ENCODE results near the gene DYRK3.

Gene DYRK3

DNA sequence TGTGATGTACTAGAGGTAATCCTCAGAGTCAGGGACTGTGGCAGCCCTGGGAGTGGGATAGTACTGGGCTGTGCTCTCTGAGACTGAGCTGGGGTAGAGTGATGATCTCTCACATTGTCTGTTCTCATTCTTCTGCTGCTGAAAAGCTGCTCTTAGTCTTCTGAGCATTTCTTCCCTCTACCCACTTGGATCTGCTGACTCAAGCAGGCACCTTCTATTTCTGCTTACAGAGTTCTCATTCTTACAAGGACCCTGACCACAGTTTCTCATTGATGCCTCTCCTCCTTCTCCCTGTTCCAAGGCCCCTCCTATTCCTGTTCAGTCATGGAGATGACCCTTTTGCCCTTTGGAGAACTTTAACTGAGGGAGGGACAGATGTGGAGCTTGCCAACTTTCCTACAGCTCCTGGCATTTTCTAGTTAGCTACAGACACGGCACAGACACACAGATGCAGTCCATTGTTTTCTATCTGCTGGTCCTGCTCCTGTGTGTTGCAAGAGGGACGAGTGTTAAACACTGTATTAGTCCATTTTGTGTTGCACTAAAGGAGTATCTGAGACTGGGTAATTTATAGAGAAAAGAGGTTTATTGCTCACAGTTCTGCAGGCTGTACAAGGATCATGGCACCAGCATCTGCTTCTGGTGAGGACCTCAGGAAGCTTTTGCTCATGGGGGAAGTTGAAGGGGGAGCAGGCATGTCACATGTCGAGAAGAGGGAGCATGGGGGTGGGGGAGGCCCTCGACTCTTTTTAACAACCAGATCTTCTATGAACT, 61.7 kb downstream of the DYRK3 start:
- H3K27ac ChIP-seq (ENCODE audit: low read depth, low read length): no peak overlapping the region
- no peak overlapping the region for H3K4me3 ChIP-seq (ENCODE audit: low read depth in 1 of 2, low read length in 2 of 2)
- H3K36me3 ChIP-seq (ENCODE audit: control insufficient read depth in 1 of 2, insufficient read depth in 2 of 2, low read length in 2 of 2): peaks cover 11 to 30% of the 10 kb centered on the region in 2 donors
- H3K9me3 ChIP-seq (ENCODE audit: control insufficient read depth in 1 of 2, low read length in 2 of 2): no peaks in the 10 kb centered on the region
- no peaks in the 10 kb centered on the region for H3K27me3 ChIP-seq (ENCODE audit: control insufficient read depth in 1 of 2, insufficient read depth in 2 of 2, low read length in 2 of 2)
- peaks cover 54 to 57% of the 10 kb centered on the region in 2 donors for H3K4me1 ChIP-seq (ENCODE audit: control insufficient read depth in 1 of 2, insufficient read depth in 2 of 2, low read length in 2 of 2)
- H3K9ac ChIP-seq (ENCODE audit: low read depth in 1 of 2, low read length in 2 of 2): no peak overlapping the region

DNA sequence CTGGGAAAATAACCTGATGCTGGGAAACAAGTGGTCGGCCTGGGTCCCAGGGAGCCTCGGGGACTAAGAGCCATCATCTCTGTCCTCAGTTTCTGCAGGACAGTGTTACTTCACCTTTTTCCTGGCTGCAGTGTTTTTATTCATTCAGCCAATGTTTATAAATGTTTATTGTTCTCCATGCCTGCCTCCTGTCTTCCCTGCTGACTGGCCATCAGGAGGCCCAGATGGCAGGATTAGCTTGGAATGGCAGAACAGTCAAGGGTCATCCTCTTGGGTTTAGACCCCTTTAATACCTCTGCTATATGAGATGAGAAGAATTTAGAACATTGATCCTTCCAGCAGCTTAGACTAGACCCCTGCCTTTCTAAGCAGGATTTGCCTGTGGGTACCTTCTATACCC, 62.7 kb downstream of the DYRK3 start:
- peaks cover 11 to 30% of the 10 kb centered on the region in 2 donors for H3K36me3 ChIP-seq (ENCODE audit: control insufficient read depth in 1 of 2, insufficient read depth in 2 of 2, low read length in 2 of 2)
- no peak overlapping the region for H3K27ac ChIP-seq (ENCODE audit: low read depth, low read length)
- H3K9me3 ChIP-seq (ENCODE audit: control insufficient read depth in 1 of 2, low read length in 2 of 2): no peaks in the 10 kb centered on the region
- H3K4me3 ChIP-seq (ENCODE audit: low read depth in 1 of 2, low read length in 2 of 2): no peak overlapping the region
- H3K4me1 ChIP-seq (ENCODE audit: control insufficient read depth in 1 of 2, insufficient read depth in 2 of 2, low read length in 2 of 2): peaks cover 44 to 53% of the 10 kb centered on the region in 2 donors
- H3K27me3 ChIP-seq (ENCODE audit: control insufficient read depth in 1 of 2, insufficient read depth in 2 of 2, low read length in 2 of 2): no peaks in the 10 kb centered on the region
- H3K9ac ChIP-seq (ENCODE audit: low read depth in 1 of 2, low read length in 2 of 2): no peak overlapping the region

Measured in duodenal mucosa (tissue), 2 donors.